HTR-8/SVneo (cell line): ENCODE measurements around the gene OSBPL5.
A peak's percentile ranks its signal among the peaks of the same experiment; 100 is the strongest.

ENCODE experiments used
- DNase-seq: peaks from one replicate; pipeline ENCODE4 v3.0.0; 2011; ENCODE audit warnings: low spot score, mixed read lengths; ENCODE audit not compliant: insufficient read length
- FAIRE-seq: peaks from 2 replicates; lab custom pipeline; 2011; peaks lifted over from hg19 to GRCh38; lab: Jason Lieb, UNC

The OSBPL5 gene

DNA sequence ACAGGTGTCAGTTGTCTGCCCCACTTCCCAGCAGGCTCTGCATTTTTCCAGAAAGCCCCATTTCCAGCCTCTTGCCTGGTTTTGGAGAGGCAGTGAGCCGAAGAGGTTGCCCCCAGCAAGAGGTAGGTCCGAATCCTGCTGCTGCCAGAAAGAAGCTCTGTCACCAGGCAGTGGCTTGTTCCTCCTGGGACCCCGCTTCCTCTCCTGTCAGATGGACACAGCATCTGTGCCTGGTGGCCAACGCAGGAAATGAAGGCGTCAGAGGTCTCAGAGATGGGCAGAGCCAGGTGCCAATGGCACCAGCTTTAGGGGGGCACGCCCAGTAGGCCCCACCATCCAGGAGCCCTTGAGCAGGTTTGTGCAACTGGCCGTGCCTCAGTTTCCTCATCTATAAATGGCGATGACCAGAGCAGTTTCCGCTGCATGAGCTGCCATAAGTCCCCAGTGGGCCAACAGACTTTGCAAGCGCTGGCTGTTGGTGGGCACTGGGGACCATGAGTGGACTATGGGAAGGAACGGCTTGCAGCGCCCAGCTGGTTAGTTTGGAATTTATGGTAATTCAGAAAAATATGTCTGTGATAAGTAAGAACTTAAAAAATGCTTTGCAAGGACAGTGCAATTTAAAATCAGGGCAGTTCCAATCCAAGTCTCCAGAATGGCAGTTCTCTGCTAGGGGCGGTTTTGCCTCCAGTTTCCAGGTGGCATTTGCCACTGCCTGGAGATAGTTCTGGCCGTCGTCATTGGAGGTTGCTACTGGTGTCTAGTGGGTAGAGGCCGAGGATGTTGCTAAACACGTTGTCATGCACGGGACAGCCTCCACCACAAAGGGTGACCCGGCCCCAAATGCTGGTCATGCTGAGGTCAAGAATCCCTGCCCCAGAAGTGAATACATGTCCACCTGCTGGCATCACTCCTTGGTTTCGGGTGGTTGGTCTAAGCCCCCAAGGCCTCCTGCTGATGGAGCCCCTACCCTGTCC, 2.3 kb upstream of the OSBPL5 start:
- FAIRE-seq: no peak

DNA sequence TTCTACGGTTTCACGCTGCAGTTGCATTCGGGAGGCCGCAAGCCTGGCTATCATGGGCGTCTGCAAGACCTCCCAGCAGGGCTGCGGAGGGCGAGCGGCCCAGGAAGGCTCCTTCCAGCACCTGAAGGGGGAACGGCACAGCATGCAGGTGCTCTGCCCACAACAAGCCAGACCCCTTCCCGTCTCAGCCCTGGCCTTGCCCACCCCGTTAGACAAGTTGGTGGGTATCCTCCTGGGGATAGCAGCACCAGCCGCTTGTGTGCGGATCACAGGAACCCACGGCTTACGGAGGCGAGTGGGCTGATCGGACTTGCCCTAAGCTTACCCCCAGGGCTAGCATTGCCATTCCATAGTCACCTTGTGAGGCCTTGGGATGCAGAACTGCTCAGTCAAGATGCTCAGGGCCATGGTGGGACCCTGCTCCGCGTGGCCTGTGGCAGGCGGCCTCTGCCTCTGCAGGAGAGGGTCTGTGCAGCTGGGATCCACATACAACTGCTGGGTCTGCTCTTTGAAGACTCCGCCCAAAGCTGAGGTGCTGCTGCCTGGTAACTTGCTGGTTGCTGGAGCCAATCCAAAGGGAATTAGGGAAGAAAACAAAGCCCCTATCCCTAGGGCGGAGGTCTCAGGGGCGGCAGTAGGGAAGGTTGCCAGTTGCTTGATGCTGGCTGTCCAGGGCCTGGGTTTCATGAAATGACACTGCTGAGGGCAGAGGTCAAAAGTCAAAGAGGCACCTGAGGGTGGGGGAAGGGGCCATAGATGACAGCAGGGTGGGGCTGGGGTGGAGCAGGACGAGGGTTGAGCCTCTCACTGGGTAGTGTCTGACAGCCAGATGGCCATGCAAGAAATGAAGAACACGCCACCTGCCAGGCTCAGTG, 1.4 kb upstream of the OSBPL5 start:
- peak; percentile 59 for FAIRE-seq
- DNase-seq: no peak

More for the DNA sequence above, 2.3 kb upstream of the OSBPL5 start:
- no peak for DNase-seq

DNA sequence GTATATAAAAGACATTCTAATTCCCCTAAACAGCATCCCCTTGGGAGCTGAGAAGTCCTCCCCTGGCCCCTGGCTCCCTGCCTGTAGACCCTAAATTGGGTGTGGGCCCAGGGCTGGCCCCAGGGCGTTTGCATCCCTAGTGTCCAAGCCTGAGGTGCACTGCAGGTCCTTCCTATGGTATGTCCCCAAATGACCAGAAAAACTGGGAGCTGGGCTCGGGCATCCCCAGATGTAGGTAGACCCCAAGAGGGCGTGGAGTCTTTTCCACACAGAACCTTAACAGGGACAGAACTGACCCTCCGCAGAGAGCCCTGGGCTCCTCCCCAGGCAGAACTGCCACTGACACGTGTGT, 782 bp upstream of the OSBPL5 start:
- DNase-seq (no peak), FAIRE-seq (no peak)

GRCh38 chr11:3164552-3165151, 458 bp downstream of the OSBPL5 start:
- FAIRE-seq (no peak), DNase-seq (no peak)

- FAIRE-seq (no peak), DNase-seq (no peak)
Observed at GRCh38 chr11:3164138-3164551, 965 bp downstream of the OSBPL5 start.

DNA sequence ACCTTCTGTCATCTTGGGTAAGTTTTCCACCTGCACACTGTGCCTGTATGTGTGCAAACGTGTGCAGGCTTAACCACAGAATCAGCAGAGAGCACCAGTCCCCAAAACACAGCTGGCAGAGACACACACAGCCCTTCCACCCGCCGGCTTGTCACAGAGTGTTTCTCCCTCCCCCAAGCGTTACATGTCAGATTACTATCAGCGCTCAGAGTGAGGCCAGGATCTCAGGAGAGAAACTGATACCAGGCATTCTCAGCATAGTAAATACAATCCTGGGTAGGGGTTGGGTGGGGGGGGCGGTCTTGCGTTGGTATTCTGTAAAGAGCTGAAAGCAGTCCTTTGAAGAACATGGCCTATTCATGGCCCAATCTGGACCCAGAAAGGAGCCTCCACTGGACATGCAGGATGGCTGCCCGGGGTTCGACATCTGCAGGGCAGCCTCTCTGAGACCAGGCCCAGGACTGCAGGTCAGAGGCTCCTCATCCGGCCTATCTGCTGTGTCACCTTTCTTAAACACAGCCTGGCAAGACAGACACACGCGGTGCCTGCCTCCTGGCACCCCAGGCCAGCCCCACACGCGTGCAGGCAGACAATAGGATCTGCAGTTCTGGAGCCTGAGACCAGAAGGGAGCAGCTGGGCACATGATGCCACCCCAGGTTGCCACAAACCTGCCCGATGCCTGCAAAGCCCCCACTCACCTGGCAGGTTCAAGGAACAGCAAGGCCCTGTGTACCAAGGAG, 1.7 kb downstream of the OSBPL5 start:
- FAIRE-seq (peak; percentile 52), DNase-seq (no peak)

DNA sequence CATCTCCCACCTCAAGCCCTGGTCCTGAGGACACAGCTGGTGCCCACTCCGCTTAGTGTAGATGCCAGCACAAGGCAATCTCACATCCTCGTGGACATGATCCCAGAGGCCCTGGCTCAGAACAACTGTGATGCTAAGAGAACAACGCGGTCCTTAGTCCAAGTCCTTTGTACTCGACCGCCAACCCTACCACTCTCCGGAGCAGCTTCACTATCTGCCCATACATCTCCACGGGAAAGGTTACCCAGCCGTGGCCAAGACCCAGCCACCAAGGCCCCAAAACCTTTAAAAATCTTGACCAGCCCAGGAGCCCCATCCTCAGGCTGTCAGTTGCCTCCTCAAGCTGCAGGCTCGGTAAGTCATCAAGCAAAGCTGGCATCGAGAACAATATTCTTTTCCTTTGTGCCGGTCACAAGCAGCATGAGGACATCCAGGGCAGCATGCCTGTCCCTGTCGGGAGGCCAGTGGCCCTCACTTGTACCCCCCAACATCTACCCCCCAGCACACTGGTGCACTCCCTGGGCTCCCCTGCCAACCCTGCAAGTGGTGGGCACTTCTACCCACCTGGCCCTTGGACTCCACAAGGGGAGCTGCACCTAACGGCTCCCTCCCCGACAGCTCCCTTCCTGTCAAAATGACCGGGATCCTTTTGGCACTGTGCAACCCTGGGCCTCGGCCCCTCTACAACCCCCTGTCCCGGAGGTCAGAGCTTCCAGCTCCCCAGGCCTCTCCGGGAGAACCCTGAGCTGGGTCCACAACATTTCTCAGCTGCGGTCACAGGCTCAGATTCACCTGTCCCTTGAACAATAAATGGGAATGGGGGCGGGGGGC, 2.5 kb downstream of the OSBPL5 start:
- no peak for FAIRE-seq
- DNase-seq: no peak

DNA sequence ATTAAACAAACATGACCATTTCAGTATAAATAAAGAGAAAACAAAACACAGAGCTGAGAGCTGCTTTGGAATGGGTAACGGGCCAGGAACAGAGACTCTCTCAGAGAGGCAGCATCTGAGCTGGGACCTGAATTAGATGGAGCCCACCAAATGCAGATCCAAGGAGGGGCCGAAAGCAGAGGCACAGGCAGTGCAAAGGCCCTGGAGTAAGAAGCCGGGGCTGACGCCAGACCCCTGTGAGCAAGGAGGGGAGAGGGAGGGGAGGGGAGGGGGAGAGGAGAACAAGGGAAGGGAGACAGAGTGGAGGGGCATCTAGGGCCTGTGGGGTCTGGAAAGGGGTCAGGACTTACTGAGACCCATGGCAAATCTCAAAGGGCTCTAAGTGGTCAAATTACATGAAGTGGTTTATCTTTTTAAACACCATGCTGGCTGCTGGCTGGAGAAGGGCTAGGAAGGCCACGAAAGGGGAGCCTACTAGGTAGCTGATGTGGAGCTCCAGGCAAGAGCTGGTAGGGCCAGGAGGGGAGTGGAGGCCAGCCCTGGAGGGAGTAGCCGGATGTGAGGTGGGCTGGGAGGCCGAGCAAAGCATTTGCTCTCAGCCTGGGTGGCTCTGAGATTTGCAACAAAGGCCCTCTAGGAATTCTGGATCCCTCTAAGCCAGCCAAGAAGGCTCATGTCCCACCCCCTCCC, 3.2 kb downstream of the OSBPL5 start:
- DNase-seq (no peak), FAIRE-seq (no peak)

DNA sequence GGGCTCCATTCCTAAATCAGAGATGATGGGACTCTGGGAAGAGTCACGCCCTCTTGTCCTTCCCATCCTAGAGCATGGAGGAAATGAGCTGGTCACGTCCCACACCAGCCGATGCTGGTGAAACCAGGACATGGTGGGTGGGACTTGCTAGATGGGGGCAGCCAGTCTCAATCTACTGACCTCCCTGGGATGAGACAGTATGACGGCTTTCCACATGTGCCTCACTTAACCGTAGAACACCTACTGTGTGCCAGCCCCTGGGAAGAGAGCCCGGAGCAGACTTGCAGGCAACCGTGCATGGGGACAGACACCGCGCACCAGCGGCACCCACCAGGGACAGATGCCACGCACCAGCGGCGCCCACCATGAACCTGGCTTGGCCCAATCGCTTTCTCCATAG, 3.8 kb downstream of the OSBPL5 start:
- FAIRE-seq (no peak), DNase-seq (no peak)

DNA sequence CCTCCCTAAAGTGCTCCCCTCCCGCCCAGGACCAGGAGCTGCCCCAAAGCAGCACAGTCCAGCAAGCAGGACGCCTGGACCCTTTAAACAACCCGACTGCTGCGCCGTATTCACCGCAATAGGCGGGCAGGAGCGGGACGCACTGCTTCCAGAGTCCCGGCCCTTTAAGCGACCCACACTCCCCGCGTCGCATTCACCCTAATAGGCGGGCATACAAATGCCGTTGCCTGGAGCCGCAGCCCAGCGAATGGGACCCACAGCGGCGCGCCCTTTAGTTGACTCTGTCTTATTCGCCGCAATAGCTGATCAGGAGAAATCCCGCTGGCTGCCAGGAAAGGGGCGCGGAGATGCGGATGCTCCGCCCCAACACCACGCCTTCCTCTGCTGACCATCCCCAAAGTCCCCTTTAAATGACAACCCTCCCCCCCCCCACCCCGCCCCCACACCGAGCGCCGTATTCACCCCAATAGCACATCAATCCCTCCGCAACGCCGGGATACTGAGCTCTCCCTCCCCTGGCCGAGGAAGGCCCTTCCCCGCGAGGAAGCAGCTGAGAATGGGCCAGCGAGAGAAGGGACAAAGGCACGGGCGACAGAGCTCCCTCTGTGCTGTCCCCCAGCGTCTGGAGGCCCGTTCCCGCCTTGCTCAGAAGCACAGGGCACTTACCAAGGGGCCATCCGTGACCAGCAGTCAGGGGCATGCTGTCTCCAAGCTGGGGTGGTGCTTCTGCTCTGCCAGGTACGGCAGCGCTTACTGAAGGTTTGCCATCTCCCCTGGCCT, 4.7 kb downstream of the OSBPL5 start:
- peak; percentile 87 for FAIRE-seq

DNA sequence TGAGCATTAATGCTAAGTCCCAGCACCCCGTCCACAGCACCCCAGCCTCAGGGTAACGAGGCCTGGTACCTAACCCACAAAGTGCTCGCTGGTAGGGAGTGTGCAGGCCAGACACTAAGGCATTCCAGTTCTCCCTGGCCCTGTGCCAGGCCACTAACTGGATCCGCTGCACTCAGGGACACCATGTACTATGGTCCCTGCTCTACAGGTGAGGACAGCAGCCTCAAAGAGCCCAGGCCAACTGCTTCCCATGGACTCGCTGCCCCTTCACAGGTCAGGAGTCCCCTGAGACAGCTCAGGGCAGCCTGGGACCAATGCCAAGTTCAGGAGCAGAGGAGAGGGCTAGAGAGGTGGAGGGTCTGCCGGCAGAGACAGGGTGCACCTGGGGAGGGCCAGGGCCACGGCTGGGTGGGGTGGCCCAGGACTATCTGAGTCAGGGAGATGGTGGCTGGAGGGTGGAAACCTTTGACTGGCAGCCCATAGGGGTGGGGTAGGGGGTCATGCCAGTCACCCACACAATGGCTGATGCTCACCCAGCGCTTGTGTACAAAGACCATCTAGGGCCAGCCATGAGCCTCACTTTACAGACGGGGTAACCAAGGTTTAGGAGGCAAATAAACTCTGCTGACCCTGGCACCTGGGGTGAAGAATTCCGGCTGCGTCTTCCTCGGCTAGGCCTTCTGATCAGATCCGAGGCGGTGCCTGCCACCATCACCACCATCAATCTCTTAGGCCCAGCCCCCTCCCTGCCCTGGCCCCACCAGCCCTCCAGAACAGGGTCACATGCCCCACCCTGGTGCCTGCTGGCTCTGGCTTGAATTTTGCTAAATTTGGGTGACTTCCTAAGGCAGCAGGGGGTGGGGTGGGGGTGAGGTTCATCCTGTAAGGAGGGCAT, 5.6 kb downstream of the OSBPL5 start:
- FAIRE-seq (no peak), DNase-seq (no peak)

More for the DNA sequence above, 4.7 kb downstream of the OSBPL5 start:
- DNase-seq: peak; percentile 86

GRCh38 chr11:3158821-3159220, 6.3 kb downstream of the OSBPL5 start:
- FAIRE-seq (no peak), DNase-seq (no peak)

- no peak for FAIRE-seq
- no peak for DNase-seq
Observed at GRCh38 chr11:3158131-3158591, 6.9 kb downstream of the OSBPL5 start.

DNA sequence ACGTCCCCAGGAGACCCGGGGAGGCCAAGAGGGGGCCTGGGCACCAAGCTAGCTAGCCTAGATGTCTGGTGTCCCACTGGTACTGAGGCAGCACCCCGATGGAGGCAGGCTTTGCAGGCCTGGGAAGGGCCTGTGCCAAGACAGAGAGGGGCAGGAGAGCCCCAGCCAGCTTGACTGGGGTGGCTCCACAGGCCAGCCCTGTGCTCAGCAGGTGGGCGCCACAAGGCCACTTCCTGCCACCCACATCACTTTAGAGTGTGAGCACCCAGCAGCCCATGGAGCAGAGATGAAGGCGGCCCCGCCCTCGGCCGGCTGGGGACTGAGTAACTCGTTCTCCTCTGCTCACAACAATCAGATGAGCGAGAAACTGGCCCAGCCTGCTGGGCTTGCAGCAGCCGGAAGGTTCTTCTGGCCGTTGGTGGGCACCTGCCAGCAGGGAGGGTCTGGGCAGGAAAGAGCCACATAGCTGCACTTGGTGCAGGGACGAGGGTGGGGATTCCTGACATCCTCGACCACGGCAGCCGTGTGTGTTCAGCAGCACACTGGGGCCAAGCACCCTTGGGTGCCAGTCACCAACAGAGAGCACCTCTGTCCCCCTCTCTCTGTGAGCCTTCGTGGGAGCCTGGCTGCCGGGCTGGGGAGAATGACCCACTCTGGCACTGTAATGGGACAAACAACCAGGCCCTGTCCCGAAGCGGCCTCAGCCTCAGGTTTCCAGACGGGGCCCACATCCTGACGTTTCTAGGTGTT, 7.6 kb downstream of the OSBPL5 start:
- DNase-seq (no peak), FAIRE-seq (no peak)

- FAIRE-seq: no peak
Observed at GRCh38 chr11:3156661-3157311, 8.3 kb downstream of the OSBPL5 start.

DNA sequence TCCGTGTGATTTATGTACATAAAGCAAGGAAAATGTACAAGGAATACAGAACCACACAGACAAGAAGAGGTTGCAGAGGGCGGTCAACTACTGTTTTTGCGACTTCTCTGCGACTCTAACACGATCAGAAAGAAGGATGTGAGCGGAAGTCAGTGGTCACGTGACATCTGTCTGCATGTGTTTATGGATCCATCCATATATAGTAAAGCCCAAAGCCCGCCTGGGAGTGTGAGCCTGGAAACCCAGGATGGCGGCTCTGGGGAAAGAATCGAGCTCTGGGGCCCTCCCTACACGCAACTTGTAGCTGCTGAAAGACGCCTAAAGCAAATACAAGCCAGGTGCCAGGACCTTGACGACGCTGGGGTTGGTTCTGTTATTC, 8.8 kb downstream of the OSBPL5 start:
- DNase-seq (no peak), FAIRE-seq (no peak)

More at GRCh38 chr11:3156661-3157311, 8.3 kb downstream of the OSBPL5 start:
- no peak for DNase-seq
